Neural cell (in vitro differentiated cells): ENCODE data around the gene HELZ2. TPM values are rescaled to one million over a fixed set of nuclear protein-coding genes. Genes with fewer than 3 reads are reported as not detected.

Source experiments
- H2AFZ ChIP-seq: fragments of 200-600, 300-800 bp; sonication (generic), shearing (Covaris generic); 2 replicates; pipeline ENCODE4 v1.6.0; 2014; ENCODE audit warnings: low read depth, mild to moderate bottlenecking, antibody characterized with exemption, low read length, moderate library complexity
- H3F3A ChIP-seq: fragments of 200-600 bp; shearing (Covaris generic); 2 replicates; pipeline ENCODE4 v1.6.1; 2016; ENCODE audit warnings: mild to moderate bottlenecking, moderate library complexity, mixed read lengths, antibody characterized with exemption, low read length; ENCODE audit not compliant: insufficient read depth, poor library complexity, severe bottlenecking
- H3K27ac ChIP-seq: fragments of 200-600, 300-800 bp; sonication (generic), shearing (Covaris generic); 2 replicates; pipeline ENCODE4 v1.5.1; 2014; ENCODE audit warnings: mild to moderate bottlenecking, low read length, moderate library complexity
- H3K27me3 ChIP-seq: fragments of 300-800, 200-600 bp; sonication (generic), shearing (Covaris generic); 2 replicates; pipeline ENCODE4 v1.6.0; 2014; ENCODE audit warnings: mild to moderate bottlenecking, low read depth, low read length, moderate library complexity; ENCODE audit not compliant: insufficient read depth
- H3K36me3 ChIP-seq: fragments of 300-800, 200-600 bp; sonication (generic), shearing (Covaris generic); 2 replicates; pipeline ENCODE4 v1.5.1; 2014; ENCODE audit warnings: mild to moderate bottlenecking, antibody characterized with exemption, low read length, moderate library complexity; ENCODE audit not compliant: insufficient read depth
- H3K4me2 ChIP-seq: fragments of 300-800, 200-600 bp; sonication (generic), shearing (Covaris generic); 2 replicates; pipeline ENCODE4 v1.6.0; 2014; ENCODE audit warnings: mild to moderate bottlenecking, low read length
- H3K4me3 ChIP-seq: fragments of 300-800, 200-600 bp; sonication (generic), shearing (Covaris generic); 2 replicates; pipeline ENCODE4 v1.5.1; 2014; ENCODE audit warnings: mild to moderate bottlenecking, low read length, moderate library complexity
- H3K79me2 ChIP-seq: fragments of 200-600 bp; shearing (Covaris generic); replicated peaks from 2 replicates; pipeline ENCODE4 v1.6.0; 2014; ENCODE audit warnings: mild to moderate bottlenecking, low read length, moderate library complexity; ENCODE audit not compliant: insufficient read depth
- H3K9ac ChIP-seq: fragments of 300-800, 200-600 bp; sonication (generic), shearing (Covaris generic); 2 replicates; pipeline ENCODE4 v1.6.1; 2016; ENCODE audit warnings: mild to moderate bottlenecking, low read length, mixed read lengths
- H3K9me2 ChIP-seq: fragments of 200-600 bp; shearing (Covaris generic); 2 replicates; pipeline ENCODE4 v1.6.1; 2016; ENCODE audit warnings: mild to moderate bottlenecking, low read length, mixed read lengths; ENCODE audit not compliant: insufficient read depth
- H3K9me3 ChIP-seq: fragments of 200-600, 300-800 bp; sonication (generic), shearing (Covaris generic); 2 replicates; pipeline ENCODE4 v1.6.1; 2016; ENCODE audit warnings: mild to moderate bottlenecking, mixed run types, low read length, moderate library complexity, mixed read lengths
- H4K20me1 ChIP-seq: fragments of 200-600 bp; shearing (Covaris generic); 2 replicates; pipeline ENCODE4 v1.6.1; 2016; ENCODE audit warnings: mild to moderate bottlenecking, mixed run types; ENCODE audit not compliant: insufficient read depth
- EP300 ChIP-seq: fragments of 450-650 bp; conservative IDR thresholded peaks from 2 replicates; pipeline ENCODE4 v1.6.1; 2014; ENCODE audit warnings: antibody characterized with exemption, mild to moderate bottlenecking, moderate library complexity; ENCODE audit not compliant: poor library complexity, severe bottlenecking
- EZH2 ChIP-seq: fragments of 200-600, 300-800 bp; shearing (Covaris generic), sonication (generic); IDR thresholded peaks from 2 replicates; pipeline ENCODE4 v1.6.1; 2014; ENCODE audit warnings: antibody characterized with exemption, low read length, borderline replicate concordance, mild to moderate bottlenecking; ENCODE audit not compliant: insufficient read depth, poor library complexity, severe bottlenecking
- MXI1 ChIP-seq: fragments of 450-650 bp; conservative IDR thresholded peaks from 2 replicates; pipeline ENCODE4 v1.6.1; 2014; ENCODE audit warnings: antibody characterized with exemption, mild to moderate bottlenecking; ENCODE audit not compliant: poor library complexity, severe bottlenecking
- POLR2AphosphoS5 ChIP-seq: IDR thresholded peaks from 2 replicates; pipeline ENCODE4 v1.6.1; 2012
- RAD21 ChIP-seq: fragments of 450-650 bp; conservative IDR thresholded peaks from 2 replicates; pipeline ENCODE4 v1.6.1; 2014; ENCODE audit warnings: antibody characterized with exemption, mild to moderate bottlenecking, moderate library complexity
- SMC3 ChIP-seq: fragments of 450-650 bp; conservative IDR thresholded peaks from 2 replicates; pipeline ENCODE4 v1.6.1; 2014; ENCODE audit warnings: antibody characterized with exemption, mild to moderate bottlenecking, moderate library complexity; ENCODE audit not compliant: poor library complexity
- TAF1 ChIP-seq: IDR thresholded peaks from 2 replicates; pipeline ENCODE4 v1.6.1; 2012; ENCODE audit warnings: low read depth
- polyA plus RNA-seq: library from polyadenylated mRNA; depleted of rRNA; stranded (reverse); fragments of >200 nt; gene quantifications from 2 replicates; pipeline ENCODE4 v1.2.3, GENCODE V29; 2014
- TF ChIP-seq, protein P1 (sequence below): IDR thresholded peaks from 2 replicates; pipeline ENCODE4 v1.6.1; 2012; ENCODE audit warnings: borderline replicate concordance
- TF ChIP-seq, protein P2 (sequence below): fragments of 450-650 bp; IDR thresholded peaks from 2 replicates; pipeline ENCODE4 v1.5.1; 2014; ENCODE audit warnings: antibody characterized with exemption, mild to moderate bottlenecking, moderate library complexity; ENCODE audit not compliant: poor library complexity, severe bottlenecking

HELZ2 gene
- polyA plus RNA-seq, 1 donor from 2014 or later, result 1.3 TPM

DNA sequence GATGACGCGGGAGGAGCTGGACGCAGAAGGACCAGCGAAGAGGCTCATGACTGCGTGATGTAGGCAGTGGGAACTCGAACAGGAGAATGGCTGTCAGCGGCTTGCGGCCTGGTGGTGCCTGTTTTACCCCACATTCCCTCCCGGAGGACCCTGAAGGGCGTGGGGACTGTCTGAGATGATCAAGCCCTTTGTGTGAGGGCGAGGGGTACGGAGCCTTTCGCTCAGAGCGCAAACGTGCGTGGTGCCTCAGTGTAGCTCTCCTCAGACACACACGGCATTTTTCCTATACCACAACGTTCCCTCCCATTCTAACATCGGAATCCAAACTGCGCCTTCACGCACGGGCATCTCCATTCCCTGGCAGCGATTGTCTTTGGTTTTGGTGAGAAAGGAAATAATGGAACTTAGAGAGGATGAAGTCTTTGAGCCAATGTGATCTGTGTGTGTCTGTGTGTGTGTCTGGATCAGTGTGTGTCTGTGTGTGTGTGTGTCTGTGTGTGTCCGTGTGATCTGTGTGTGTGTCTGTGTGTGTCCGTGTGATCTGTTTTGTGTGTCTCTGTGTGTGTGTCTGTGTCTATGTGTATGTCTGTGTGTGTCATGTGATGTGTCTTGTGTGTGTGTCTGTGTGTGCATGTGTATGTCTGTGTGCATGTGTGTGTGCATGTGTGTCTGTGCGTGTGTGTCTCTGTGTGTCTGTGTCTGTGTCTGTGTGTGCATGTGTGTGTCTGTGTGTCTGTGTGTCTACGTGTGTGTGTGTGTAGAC, 42.2 kb downstream of the HELZ2 start:
- no peak overlapping the region for H2AFZ ChIP-seq
- no peaks in the 10 kb centered on the region for H4K20me1 ChIP-seq
- H3K27ac ChIP-seq, result no peak overlapping the region
- H3K4me2 ChIP-seq, result no peak overlapping the region
- no peak overlapping the region for H3K4me3 ChIP-seq
- TF ChIP-seq, protein P1, sequence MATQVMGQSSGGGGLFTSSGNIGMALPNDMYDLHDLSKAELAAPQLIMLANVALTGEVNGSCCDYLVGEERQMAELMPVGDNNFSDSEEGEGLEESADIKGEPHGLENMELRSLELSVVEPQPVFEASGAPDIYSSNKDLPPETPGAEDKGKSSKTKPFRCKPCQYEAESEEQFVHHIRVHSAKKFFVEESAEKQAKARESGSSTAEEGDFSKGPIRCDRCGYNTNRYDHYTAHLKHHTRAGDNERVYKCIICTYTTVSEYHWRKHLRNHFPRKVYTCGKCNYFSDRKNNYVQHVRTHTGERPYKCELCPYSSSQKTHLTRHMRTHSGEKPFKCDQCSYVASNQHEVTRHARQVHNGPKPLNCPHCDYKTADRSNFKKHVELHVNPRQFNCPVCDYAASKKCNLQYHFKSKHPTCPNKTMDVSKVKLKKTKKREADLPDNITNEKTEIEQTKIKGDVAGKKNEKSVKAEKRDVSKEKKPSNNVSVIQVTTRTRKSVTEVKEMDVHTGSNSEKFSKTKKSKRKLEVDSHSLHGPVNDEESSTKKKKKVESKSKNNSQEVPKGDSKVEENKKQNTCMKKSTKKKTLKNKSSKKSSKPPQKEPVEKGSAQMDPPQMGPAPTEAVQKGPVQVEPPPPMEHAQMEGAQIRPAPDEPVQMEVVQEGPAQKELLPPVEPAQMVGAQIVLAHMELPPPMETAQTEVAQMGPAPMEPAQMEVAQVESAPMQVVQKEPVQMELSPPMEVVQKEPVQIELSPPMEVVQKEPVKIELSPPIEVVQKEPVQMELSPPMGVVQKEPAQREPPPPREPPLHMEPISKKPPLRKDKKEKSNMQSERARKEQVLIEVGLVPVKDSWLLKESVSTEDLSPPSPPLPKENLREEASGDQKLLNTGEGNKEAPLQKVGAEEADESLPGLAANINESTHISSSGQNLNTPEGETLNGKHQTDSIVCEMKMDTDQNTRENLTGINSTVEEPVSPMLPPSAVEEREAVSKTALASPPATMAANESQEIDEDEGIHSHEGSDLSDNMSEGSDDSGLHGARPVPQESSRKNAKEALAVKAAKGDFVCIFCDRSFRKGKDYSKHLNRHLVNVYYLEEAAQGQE, result no peak
- TF ChIP-seq TAF1, result no peak
- TF ChIP-seq, protein P2, sequence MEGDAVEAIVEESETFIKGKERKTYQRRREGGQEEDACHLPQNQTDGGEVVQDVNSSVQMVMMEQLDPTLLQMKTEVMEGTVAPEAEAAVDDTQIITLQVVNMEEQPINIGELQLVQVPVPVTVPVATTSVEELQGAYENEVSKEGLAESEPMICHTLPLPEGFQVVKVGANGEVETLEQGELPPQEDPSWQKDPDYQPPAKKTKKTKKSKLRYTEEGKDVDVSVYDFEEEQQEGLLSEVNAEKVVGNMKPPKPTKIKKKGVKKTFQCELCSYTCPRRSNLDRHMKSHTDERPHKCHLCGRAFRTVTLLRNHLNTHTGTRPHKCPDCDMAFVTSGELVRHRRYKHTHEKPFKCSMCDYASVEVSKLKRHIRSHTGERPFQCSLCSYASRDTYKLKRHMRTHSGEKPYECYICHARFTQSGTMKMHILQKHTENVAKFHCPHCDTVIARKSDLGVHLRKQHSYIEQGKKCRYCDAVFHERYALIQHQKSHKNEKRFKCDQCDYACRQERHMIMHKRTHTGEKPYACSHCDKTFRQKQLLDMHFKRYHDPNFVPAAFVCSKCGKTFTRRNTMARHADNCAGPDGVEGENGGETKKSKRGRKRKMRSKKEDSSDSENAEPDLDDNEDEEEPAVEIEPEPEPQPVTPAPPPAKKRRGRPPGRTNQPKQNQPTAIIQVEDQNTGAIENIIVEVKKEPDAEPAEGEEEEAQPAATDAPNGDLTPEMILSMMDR, result no peak
- no peak for TF ChIP-seq EP300
- TF ChIP-seq POLR2AphosphoS5, result peak; percentile 31
- TF ChIP-seq SMC3, result no peak
- no peak for TF ChIP-seq EZH2
- TF ChIP-seq RAD21, result no peak
- no peaks in the 10 kb centered on the region for H3K36me3 ChIP-seq
- H3F3A ChIP-seq, result no peaks in the 10 kb centered on the region
- no peaks in the 10 kb centered on the region for H3K9me2 ChIP-seq
- H3K79me2 ChIP-seq, result no peaks in the 10 kb centered on the region
- H3K9ac ChIP-seq, result no peak overlapping the region
- no peaks in the 10 kb centered on the region for H3K9me3 ChIP-seq
- no peaks in the 10 kb centered on the region for H3K27me3 ChIP-seq

DNA sequence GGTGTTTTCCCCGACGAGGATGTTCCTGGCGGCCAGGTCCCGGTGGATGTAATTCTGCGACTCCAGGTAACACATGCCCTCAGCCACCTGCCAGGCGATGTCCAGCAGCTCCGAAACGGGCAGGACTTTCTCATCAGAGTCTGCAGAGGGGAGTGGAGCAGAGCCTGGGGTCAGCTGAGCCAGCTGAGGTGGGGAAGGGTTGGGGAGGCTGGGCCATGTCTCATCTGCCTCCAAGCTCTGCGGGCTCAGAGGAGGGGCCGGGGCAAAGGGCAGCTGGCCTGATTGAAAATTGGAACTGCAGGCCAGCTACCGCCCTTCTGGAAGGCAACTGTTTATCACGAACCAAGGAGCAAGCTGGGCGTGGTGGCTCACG, 43.3 kb downstream of the HELZ2 start:
- H3K4me3 ChIP-seq, result no peak overlapping the region

More for the DNA sequence above, 43.3 kb downstream of the HELZ2 start:
- no peaks in the 10 kb centered on the region for H3F3A ChIP-seq
- H3K9me3 ChIP-seq, result no peaks in the 10 kb centered on the region
- no peaks in the 10 kb centered on the region for H3K9me2 ChIP-seq
- no peaks in the 10 kb centered on the region for H3K27me3 ChIP-seq
- H2AFZ ChIP-seq, result no peak overlapping the region
- TF ChIP-seq, protein P1, result no peak
- TF ChIP-seq TAF1 (no peak), SMC3 (no peak), MXI1 (no peak), POLR2AphosphoS5 (no peak), EP300 (no peak), RAD21 (no peak), EZH2 (no peak)
- TF ChIP-seq, protein P2, result no peak
- no peak overlapping the region for H3K9ac ChIP-seq
- H3K36me3 ChIP-seq, result no peaks in the 10 kb centered on the region
- H3K27ac ChIP-seq, result no peak overlapping the region
- no peaks in the 10 kb centered on the region for H4K20me1 ChIP-seq
- H3K4me2 ChIP-seq, result no peak overlapping the region
- H3K79me2 ChIP-seq, result no peaks in the 10 kb centered on the region
